Activated CD4-positive, alpha-beta T cell treated with anti-CD3 and anti-CD28 coated beads, Interleukin-2, amount 50 U/mL, for 4 hours (primary cell): ENCODE data around the gene SFI1.
"Not testable (repeated sequence)": the region's sequence is repeated elsewhere in the genome, so short reads cannot be mapped to it uniquely, and the experiment has no call there.

Experiments used
- DNase-seq, 2 experiments: peaks; one replicate each; pipeline ENCODE4 v3.0.0-alpha.2; 2020

The SFI1 gene

GRCh38 chr22:31544481-31545480 lies 48.4 kb downstream of the SFI1 start:
- DNase-seq, result no peak

- no peak for DNase-seq
Observed at GRCh38 chr22:31550871-31551370, 54.6 kb downstream of the SFI1 start.

GRCh38 chr22:31556627-31557203 lies 60.4 kb downstream of the SFI1 start:
- no peak for DNase-seq

- not testable (repeated sequence) for DNase-seq
Observed at GRCh38 chr22:31558546-31558945, 62.2 kb downstream of the SFI1 start.

- peak; percentile 38 to 44 for DNase-seq
Observed at GRCh38 chr22:31561238-31561887, 65.0 kb downstream of the SFI1 start.

GRCh38 chr22:31561970-31562369 lies 65.6 kb downstream of the SFI1 start:
- DNase-seq, result no peak

- DNase-seq, result no peak
Observed at GRCh38 chr22:31566484-31566883, 70.1 kb downstream of the SFI1 start.

GRCh38 chr22:31567196-31567595 lies 70.9 kb downstream of the SFI1 start:
- DNase-seq, result no peak

- no peak for DNase-seq
Observed at GRCh38 chr22:31567702-31568101, 71.4 kb downstream of the SFI1 start.

- DNase-seq, result no peak
Observed at GRCh38 chr22:31569126-31569525, 72.8 kb downstream of the SFI1 start.

- DNase-seq, result no peak
Observed at GRCh38 chr22:31572939-31573338, 76.6 kb downstream of the SFI1 start.

GRCh38 chr22:31574055-31574670 lies 77.8 kb downstream of the SFI1 start:
- no peak for DNase-seq

GRCh38 chr22:31575190-31575589 lies 78.9 kb downstream of the SFI1 start:
- no peak for DNase-seq

GRCh38 chr22:31577711-31578110 lies 81.4 kb downstream of the SFI1 start:
- no peak for DNase-seq

- DNase-seq, result no peak
Observed at GRCh38 chr22:31578171-31578570, 81.8 kb downstream of the SFI1 start.

- DNase-seq, result no peak
Observed at GRCh38 chr22:31579835-31580242, 83.5 kb downstream of the SFI1 start.

GRCh38 chr22:31583861-31584485 lies 87.6 kb downstream of the SFI1 start:
- DNase-seq, result no peak

GRCh38 chr22:31584804-31585160 lies 88.4 kb downstream of the SFI1 start:
- DNase-seq, result no peak

GRCh38 chr22:31585161-31585859 lies 89.0 kb downstream of the SFI1 start:
- no peak for DNase-seq

- DNase-seq, result no peak
Observed at GRCh38 chr22:31586137-31586920, 90.0 kb downstream of the SFI1 start.
